HepG2 (cell line): Measurements from ENCODE around the gene CAVIN1.

Source experiments
- ARID2 ChIP-seq: sonication (generic); formaldehyde crosslinking; IDR thresholded peaks from 2 replicates; pipeline ENCODE4 v1.8.1; 2022; ENCODE audit warnings: mild to moderate bottlenecking, missing genetic modification reagents, borderline replicate concordance
- GABPA ChIP-seq, 2 experiments: IDR thresholded peaks; 2 replicates each; pipeline ENCODE4 v1.6.1; 2011 to 2016; ENCODE audit warnings: low read depth in 2 of 2, low read length in 1 of 2, missing biosample characterization in 1 of 2, missing genetic modification characterization in 1 of 2
- NFYB ChIP-seq: sonication (generic); formaldehyde crosslinking; IDR thresholded peaks from 2 replicates; pipeline ENCODE4 v1.4.0; 2020; ENCODE audit warnings: missing genetic modification reagents
- POLR2A ChIP-seq, 2 experiments: IDR thresholded peaks; 2 replicates each; pipeline ENCODE4 v1.6.1; 2011; ENCODE audit warnings: low read depth in 2 of 2, low read length in 2 of 2, mild to moderate bottlenecking in 1 of 2, moderate library complexity in 1 of 2; ENCODE audit not compliant: insufficient read depth in 1 of 2
- PTBP1 ChIP-seq: fragments of 200-400 bp; formaldehyde crosslinking; IDR thresholded peaks from 2 replicates; pipeline ENCODE4 v1.6.1; 2018; ENCODE audit warnings: low read length, low read depth; ENCODE audit not compliant: poor library complexity, severe bottlenecking
- SMARCE1 ChIP-seq: fragments of 450-650 bp; IDR thresholded peaks from 2 replicates; pipeline ENCODE4 v1.6.1; 2017; ENCODE audit warnings: borderline replicate concordance
- TAF1 ChIP-seq: sonication (generic); formaldehyde crosslinking; IDR thresholded peaks from 2 replicates; pipeline ENCODE4 v1.4.0; 2020; ENCODE audit warnings: missing genetic modification reagents
- ZNF710 ChIP-seq: sonication (generic); formaldehyde crosslinking; IDR thresholded peaks from 2 replicates; pipeline ENCODE4 v1.5.0; 2020; ENCODE audit warnings: mild to moderate bottlenecking, missing genetic modification reagents, borderline replicate concordance

GRCh38 chr17:42407289-42407836 lies 15.7 kb downstream of the CAVIN1 start:
- TF ChIP-seq ZNF710 = no peak
- TF ChIP-seq POLR2A (IDR thresholded peaks at IDR 0.05; ENCODE audit: insufficient read depth in 1 of 2, low read depth in 2 of 2, low read length in 2 of 2) = no peak
- TF ChIP-seq GABPA (IDR thresholded peaks at IDR 0.05; ENCODE audit: low read depth, low read length) = peak; percentile 24; the same call in 1 of the 2 replicates
- peak; percentile 81 for TF ChIP-seq GABPA (CRISPR knock-in tag; IDR thresholded peaks at IDR 0.05; ENCODE audit: low read depth)
- TF ChIP-seq TAF1 = no peak
- no peak for TF ChIP-seq NFYB (CRISPR knock-in tag)
- TF ChIP-seq SMARCE1 = no peak
- no peak for TF ChIP-seq ARID2 (CRISPR knock-in tag)
- no peak for TF ChIP-seq PTBP1
